Left lung (tissue), 10 donors: ENCODE data around the gene GUSB. TPM values are rescaled to one million over a fixed set of nuclear protein-coding genes. Genes with fewer than 3 reads are reported as not detected.

Source experiments
- ATAC-seq: fragments of 200-7000 bp; cut with Tn5 transposase; one replicate; pipeline ENCODE4 v1.9.1; 2020; ENCODE audit warnings: moderate library complexity
- DNase-seq, 4 donors: peaks; one replicate each; pipeline ENCODE4 v3.0.0-alpha.2; 2013 to 2020
- H3K27ac ChIP-seq, 2 donors: fragments of 200-600 bp; sonication (generic) in 1 of 2; one replicate each; pipeline versions ENCODE4 v1.5.0 to v1.8.0; 2020 to 2021
- H3K27me3 ChIP-seq, 2 donors: fragments of 200-600 bp; sonication (generic) in 1 of 2; one replicate each; pipeline versions ENCODE4 v1.5.0 to v1.8.0; 2020 to 2021
- H3K36me3 ChIP-seq, 2 donors: fragments of 200-600 bp; sonication (generic) in 1 of 2; one replicate each; pipeline versions ENCODE4 v1.5.0 to v1.8.0; 2020 to 2021
- H3K4me1 ChIP-seq, 2 donors: fragments of 200-600 bp; one replicate each; pipeline ENCODE4 v1.8.0; 2021
- H3K4me3 ChIP-seq, 2 donors: fragments of 200-600 bp; sonication (generic) in 1 of 2; one replicate each; pipeline versions ENCODE4 v1.5.0 to v1.8.0; 2020 to 2021; ENCODE audit warnings: mild to moderate bottlenecking in 1 of 2
- H3K9me3 ChIP-seq, 2 donors: fragments of 200-600 bp; sonication (generic) in 1 of 2; one replicate each; pipeline versions ENCODE4 v1.5.0 to v1.8.0; 2020 to 2021
- intact Hi-C, 2 donors: fragments of 100-400 bp; cut with DNase I; formaldehyde crosslinking; loops; one replicate each; pipeline versions ENCODE4 v1.11.2 to v1.14.2; 2022
- polyA plus RNA-seq, 6 donors: library from polyadenylated mRNA; unstranded; fragments of 120-200 nt; gene quantifications; one replicate each; pipeline ENCODE4 v1.2.1, GENCODE V29; 2013; ENCODE audit not compliant: insufficient read length in 6 of 6
- total RNA-seq, 2 donors: library from RNA; stranded (reverse); fragmentation: NEBNext Ultra II Directional; extraction: Animal tissue kit (Norgen Biotek cat#: 25700); gene quantifications; one replicate each; pipeline ENCODE4 v1.2.1, GENCODE V29; 2021
- TF ChIP-seq, protein P1 (sequence below), 2 donors: fragments of 200-600 bp; sonication (generic) in 1 of 2; IDR thresholded peaks; one replicate each; pipeline versions ENCODE4 v1.5.0 to v1.8.0; 2021; ENCODE audit warnings: antibody characterized with exemption in 2 of 2
- donor health status: DM: no; HTN: yes; CAD: no.
- donor health status: DM: no; HTN: no; CAD: no.

GUSB gene
- total and polyA plus RNA-seq, 8 donors: 54.7 to 76.9 (median 69.0) TPM

DNA sequence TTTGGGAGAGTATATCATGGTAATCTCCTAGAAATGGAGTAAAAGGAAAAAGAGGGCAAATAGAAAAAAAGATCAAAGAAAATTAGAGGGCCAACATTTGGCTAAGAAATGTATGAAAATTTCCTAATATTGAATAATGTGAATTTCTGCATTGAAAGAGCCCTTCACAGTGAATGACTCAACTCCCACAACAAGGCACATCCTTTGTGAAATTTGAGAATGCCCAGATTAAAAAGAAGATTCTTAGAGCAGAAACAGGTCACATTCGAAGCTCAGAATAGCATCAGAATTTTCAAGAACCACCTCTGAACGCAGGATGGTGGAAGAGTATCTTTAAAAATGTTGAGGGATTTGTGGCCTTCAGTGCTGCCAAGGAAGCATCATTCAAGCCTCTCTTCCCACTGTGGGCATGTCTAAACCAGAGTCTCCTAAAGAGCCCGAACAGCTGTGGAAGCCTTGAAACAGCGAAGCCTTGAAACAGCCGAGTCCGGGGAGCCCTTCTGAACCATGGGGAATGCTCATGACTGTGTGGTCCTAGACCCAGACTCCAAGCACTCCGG lies 43.6 kb downstream of the GUSB start:
- H3K27me3 ChIP-seq: no peaks in the 10 kb centered on the region
- ATAC-seq (no peak), DNase-seq (no peak)
- intact Hi-C loops: no loop called here
- no peaks in the 10 kb centered on the region for H3K36me3 ChIP-seq
- no peaks in the 10 kb centered on the region for H3K9me3 ChIP-seq
- H3K4me3 ChIP-seq: no peak overlapping the region
- TF ChIP-seq, protein P1, sequence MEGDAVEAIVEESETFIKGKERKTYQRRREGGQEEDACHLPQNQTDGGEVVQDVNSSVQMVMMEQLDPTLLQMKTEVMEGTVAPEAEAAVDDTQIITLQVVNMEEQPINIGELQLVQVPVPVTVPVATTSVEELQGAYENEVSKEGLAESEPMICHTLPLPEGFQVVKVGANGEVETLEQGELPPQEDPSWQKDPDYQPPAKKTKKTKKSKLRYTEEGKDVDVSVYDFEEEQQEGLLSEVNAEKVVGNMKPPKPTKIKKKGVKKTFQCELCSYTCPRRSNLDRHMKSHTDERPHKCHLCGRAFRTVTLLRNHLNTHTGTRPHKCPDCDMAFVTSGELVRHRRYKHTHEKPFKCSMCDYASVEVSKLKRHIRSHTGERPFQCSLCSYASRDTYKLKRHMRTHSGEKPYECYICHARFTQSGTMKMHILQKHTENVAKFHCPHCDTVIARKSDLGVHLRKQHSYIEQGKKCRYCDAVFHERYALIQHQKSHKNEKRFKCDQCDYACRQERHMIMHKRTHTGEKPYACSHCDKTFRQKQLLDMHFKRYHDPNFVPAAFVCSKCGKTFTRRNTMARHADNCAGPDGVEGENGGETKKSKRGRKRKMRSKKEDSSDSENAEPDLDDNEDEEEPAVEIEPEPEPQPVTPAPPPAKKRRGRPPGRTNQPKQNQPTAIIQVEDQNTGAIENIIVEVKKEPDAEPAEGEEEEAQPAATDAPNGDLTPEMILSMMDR (IDR thresholded peaks at IDR 0.05): no peak
- no peak overlapping the region for H3K27ac ChIP-seq
- no peaks in the 10 kb centered on the region for H3K4me1 ChIP-seq

DNA sequence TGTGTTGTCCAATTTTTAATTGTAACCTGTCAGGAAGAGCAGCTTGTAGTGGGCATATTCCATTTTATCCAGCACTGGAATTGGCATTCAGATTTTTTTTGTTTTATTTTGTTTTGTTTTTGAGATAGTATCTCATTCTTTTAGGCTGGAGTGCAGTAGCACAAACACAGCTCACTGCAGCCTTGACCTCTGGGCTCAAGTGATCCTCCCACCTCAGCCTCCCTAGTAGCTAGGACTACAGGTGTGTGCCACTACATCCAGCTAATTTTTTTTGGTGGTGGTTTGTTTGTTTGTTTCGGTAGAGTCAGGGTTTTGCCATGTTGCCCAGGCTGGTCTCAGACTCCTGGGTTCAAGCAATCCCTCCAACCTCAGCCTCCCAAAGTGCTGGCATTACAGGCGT lies 44.7 kb downstream of the GUSB start:
- no peak overlapping the region for H3K27ac ChIP-seq
- DNase-seq (no peak), ATAC-seq (no peak)
- H3K27me3 ChIP-seq: no peaks in the 10 kb centered on the region
- H3K36me3 ChIP-seq: no peaks in the 10 kb centered on the region
- H3K4me3 ChIP-seq: no peak overlapping the region
- H3K9me3 ChIP-seq: no peaks in the 10 kb centered on the region
- TF ChIP-seq, protein P1 (IDR thresholded peaks at IDR 0.05): no peak
- H3K4me1 ChIP-seq: no peaks in the 10 kb centered on the region
- intact Hi-C loops: no loop called here

DNA sequence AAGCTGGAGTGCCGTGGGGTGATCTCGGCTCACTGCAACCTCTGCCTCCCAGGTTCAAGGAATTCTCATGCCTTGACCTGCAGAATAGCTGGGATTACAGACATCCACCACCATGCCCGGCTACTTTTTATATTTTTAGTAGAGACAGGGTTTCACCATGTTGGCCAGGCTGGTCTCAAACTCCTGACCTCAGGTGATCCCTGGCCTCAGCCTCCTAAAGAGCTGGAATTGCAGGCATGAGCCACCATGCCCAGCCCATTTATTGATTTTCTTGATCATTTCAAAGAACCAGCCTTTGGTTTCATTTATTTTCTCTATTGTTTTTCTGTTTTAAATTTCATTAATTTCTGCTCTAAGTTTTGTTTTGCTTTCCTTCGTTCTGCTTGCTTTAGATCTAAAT lies 50.3 kb downstream of the GUSB start:
- no peaks in the 10 kb centered on the region for H3K4me1 ChIP-seq
- intact Hi-C loops: no loop called here
- no peaks in the 10 kb centered on the region for H3K9me3 ChIP-seq
- TF ChIP-seq, protein P1 (IDR thresholded peaks at IDR 0.05): no peak
- no peaks in the 10 kb centered on the region for H3K27me3 ChIP-seq
- no peak overlapping the region for H3K27ac ChIP-seq
- ATAC-seq (no peak), DNase-seq (no peak)
- H3K36me3 ChIP-seq: no peaks in the 10 kb centered on the region
- no peak overlapping the region for H3K4me3 ChIP-seq

DNA sequence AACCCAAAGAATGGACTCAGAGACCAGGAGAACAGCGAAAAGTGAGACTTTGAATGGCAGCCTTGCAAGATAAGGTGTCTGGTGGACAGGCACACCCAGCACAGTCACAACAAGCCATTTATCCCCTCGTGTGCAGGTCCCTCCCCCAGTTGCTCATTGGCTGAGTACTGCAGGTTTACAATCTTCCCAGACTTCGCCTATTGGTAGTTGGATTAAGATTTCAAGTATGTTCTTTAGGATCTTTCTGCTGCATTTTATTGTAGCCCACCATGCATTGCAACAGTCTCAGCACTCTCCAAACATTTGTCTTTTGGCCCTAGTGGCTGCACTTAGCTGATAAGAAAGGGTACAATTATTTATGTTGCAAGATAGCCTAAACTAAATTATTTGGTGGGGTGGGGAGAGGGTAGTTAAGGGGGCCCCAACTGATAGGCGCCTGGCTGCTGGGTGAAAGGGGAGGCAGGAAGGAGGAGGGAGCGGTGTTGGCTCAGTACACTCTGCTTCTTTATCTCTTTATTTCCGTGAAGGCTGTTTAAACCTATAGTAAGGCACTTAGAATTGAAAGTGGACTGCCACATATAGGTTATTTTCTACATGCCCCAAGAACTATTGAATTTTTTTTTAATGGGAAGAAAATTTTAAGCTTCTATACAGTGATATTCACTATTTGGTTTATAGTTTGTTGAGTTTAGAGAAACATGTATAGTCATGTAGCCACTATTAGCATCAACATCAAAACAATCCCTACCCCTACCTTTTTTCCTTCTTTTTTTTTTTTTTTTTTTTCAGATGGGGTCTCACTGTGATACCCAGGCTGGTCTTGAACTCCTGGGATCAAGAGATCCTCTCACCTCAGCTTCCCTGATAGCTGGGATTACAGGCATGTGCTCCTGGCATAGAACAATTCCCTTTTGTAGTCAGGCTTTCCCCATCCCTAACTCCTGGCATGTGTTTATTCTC lies 54.2 kb downstream of the GUSB start:
- DNase-seq (peak in 1 of 4 donors; percentile 34), ATAC-seq (peak; percentile 55)
- H3K36me3 ChIP-seq: no peaks in the 10 kb centered on the region
- no peak overlapping the region for H3K27ac ChIP-seq
- H3K4me1 ChIP-seq: no peaks in the 10 kb centered on the region
- no peak overlapping the region for H3K4me3 ChIP-seq
- intact Hi-C loops: no loop called here
- TF ChIP-seq, protein P1 (IDR thresholded peaks at IDR 0.05): no peak
- no peaks in the 10 kb centered on the region for H3K9me3 ChIP-seq
- no peaks in the 10 kb centered on the region for H3K27me3 ChIP-seq

DNA sequence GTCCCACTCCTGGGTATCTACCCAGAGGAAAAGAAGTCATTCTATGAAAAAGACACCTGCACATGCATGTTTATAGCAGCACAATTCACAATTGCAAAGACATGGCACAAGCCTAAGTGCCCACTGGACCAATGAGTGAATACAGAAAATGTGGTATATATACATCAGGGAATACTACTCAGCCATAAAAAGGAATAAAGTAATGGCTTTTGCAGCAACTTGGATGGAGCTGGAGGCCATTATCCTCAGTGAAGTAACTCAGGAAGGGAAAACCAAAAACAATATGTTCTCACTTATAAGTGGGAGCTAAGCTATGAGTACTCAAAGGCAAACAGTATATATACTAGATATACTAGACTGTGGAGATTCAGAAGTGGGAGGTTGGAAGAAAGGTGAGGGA lies 55.4 kb downstream of the GUSB start:
- H3K36me3 ChIP-seq: no peaks in the 10 kb centered on the region
- ATAC-seq (no peak), DNase-seq (no peak)
- no peaks in the 10 kb centered on the region for H3K27me3 ChIP-seq
- TF ChIP-seq, protein P1 (IDR thresholded peaks at IDR 0.05): no peak
- H3K4me3 ChIP-seq: no peak overlapping the region
- intact Hi-C loops: no loop called here
- H3K4me1 ChIP-seq: no peaks in the 10 kb centered on the region
- H3K27ac ChIP-seq: no peak overlapping the region
- H3K9me3 ChIP-seq: no peaks in the 10 kb centered on the region
